Measurements from ENCODE around the gene TALDO1.

- TF ChIP-seq ZNF384 (IDR thresholded peaks at IDR 0.05) (no peak), ARNT (IDR thresholded peaks at IDR 0.05) (no peak), SP1 (IDR thresholded peaks at IDR 0.05) (no peak)
Observed at GRCh38 chr11:742156-742546, 5.1 kb upstream of the TALDO1 start.
